ENCODE results near the gene SHANK1.

Gene SHANK1

GRCh38 chr19:50711196-50711595 lies 8.4 kb downstream of the SHANK1 start:
- no peak for DNase-seq

GRCh38 chr19:50710612-50711011 lies 9.0 kb downstream of the SHANK1 start:
- DNase-seq: no peak

GRCh38 chr19:50710094-50710493 lies 9.5 kb downstream of the SHANK1 start:
- no peak for DNase-seq

GRCh38 chr19:50708179-50708879 lies 11.3 kb downstream of the SHANK1 start:
- DNase-seq: no peak

- no peak for DNase-seq
Measured at GRCh38 chr19:50706387-50706786, 13.2 kb downstream of the SHANK1 start.

- DNase-seq: no peak
Measured at GRCh38 chr19:50705422-50706019, 14.1 kb downstream of the SHANK1 start.

GRCh38 chr19:50703915-50704796 lies 15.4 kb downstream of the SHANK1 start:
- no peak for DNase-seq

- no peak for DNase-seq
Measured at GRCh38 chr19:50702871-50703829, 16.5 kb downstream of the SHANK1 start.

- no peak for DNase-seq
Measured at GRCh38 chr19:50702158-50702870, 17.3 kb downstream of the SHANK1 start.

- no peak for DNase-seq
Measured at GRCh38 chr19:50701367-50701985, 18.1 kb downstream of the SHANK1 start.

GRCh38 chr19:50697414-50698124 lies 22.0 kb downstream of the SHANK1 start:
- no peak for DNase-seq

GRCh38 chr19:50696094-50696483 lies 23.5 kb downstream of the SHANK1 start:
- no peak for DNase-seq

- DNase-seq: no peak
Measured at GRCh38 chr19:50695251-50696093, 24.1 kb downstream of the SHANK1 start.

GRCh38 chr19:50694815-50695145 lies 24.8 kb downstream of the SHANK1 start:
- no peak for DNase-seq

- no peak for DNase-seq
Measured at GRCh38 chr19:50693064-50693975, 26.3 kb downstream of the SHANK1 start.

- no peak for DNase-seq
Measured at GRCh38 chr19:50690439-50690838, 29.2 kb downstream of the SHANK1 start.

GRCh38 chr19:50688766-50689165 lies 30.8 kb downstream of the SHANK1 start:
- DNase-seq: no peak

- no peak for DNase-seq
Measured at GRCh38 chr19:50686310-50687032, 33.1 kb downstream of the SHANK1 start.

Data from NCI-H1048 (cell line).